Psoas muscle (tissue), 8 donors: ENCODE measurements around the gene FGGY. TPM values are rescaled to one million over a fixed set of nuclear protein-coding genes. Genes with fewer than 3 reads are reported as not detected.

Experiments used
- ATAC-seq, 4 donors: fragments of 200-7000 bp; cut with Tn5 transposase; one replicate each; pipeline ENCODE4 v1.9.1; 2020; ENCODE audit warnings: moderate library complexity in 3 of 4, mild to moderate bottlenecking in 2 of 4
- DNase-seq, 2 donors: peaks; one replicate each; pipeline ENCODE4 v3.0.0-alpha.2; 2020
- H3K27ac ChIP-seq: fragments of 200-600 bp; one replicate; pipeline ENCODE4 v1.8.0; 2022
- H3K27me3 ChIP-seq, 3 donors: fragments of 200-600 bp in 1 of 3; one replicate each; pipeline versions ENCODE4 v1.6.1 to v1.8.0; 2013 to 2022; ENCODE audit warnings: low read length in 2 of 3, mild to moderate bottlenecking in 2 of 3, moderate library complexity in 1 of 3; ENCODE audit not compliant: insufficient read depth in 3 of 3
- H3K36me3 ChIP-seq, 2 donors: fragments of 200-600 bp in 1 of 2; one replicate each; pipeline versions ENCODE4 v1.6.1 to v1.8.0; 2013 to 2022; ENCODE audit warnings: low read depth in 1 of 2, mild to moderate bottlenecking in 1 of 2, moderate library complexity in 1 of 2; ENCODE audit not compliant: insufficient read depth in 1 of 2
- H3K4me1 ChIP-seq: fragments of 200-600 bp; one replicate; pipeline ENCODE4 v1.8.0; 2022
- H3K4me3 ChIP-seq: fragments of 200-600 bp; one replicate; pipeline ENCODE4 v1.8.0; 2022; ENCODE audit warnings: mild to moderate bottlenecking
- H3K9me3 ChIP-seq: fragments of 200-600 bp; one replicate; pipeline ENCODE4 v1.8.0; 2022
- CTCF ChIP-seq: fragments of 200-600 bp; IDR thresholded peaks from one replicate; pipeline ENCODE4 v1.8.0; 2022; ENCODE audit warnings: antibody characterized with exemption
- WGBS, 3 donors: extraction: QIAGEN DNeasy Blood & Tissue Kit; methylation state at CpG; one replicate each; pipeline versions ENCODE4 v1.1.6 to v1.1.7; 2013; 5-methylcytosine and 5-hydroxymethylcytosine counted together
- intact Hi-C, 2 donors: fragments of 100-400 bp; cut with DNase I; formaldehyde crosslinking; loops; one replicate each; pipeline versions ENCODE4 v1.11.0 to v1.14.2; 2022
- polyA plus RNA-seq, 3 donors: library from polyadenylated mRNA; stranded (reverse); fragments of 200-250 nt; gene quantifications; one replicate each; pipeline ENCODE4 v1.2.3, GENCODE V29; 2013
- total RNA-seq, 4 donors: library from RNA; stranded (reverse); fragmentation: NEBNext Ultra II Directional in 2 of 4; extraction: Animal tissue kit (Norgen Biotek cat#: 25700) in 2 of 4; gene quantifications; one replicate each; pipeline versions ENCODE4 v1.2.1 to v1.2.4, GENCODE V29; 2021 to 2023
- donor health status: healthy with polysubstance abuse.
- donor health status: DM: no; HTN: no; CAD: no; lungs with moderate emphysema.
- donor health status: Bipolar disorder and iron deficiency.
- donor health status: healthy.
- donor health status: DM: yes; HTN: yes; CAD: no.
- donor health status: DM: no; HTN: no; CAD: no.
- donor health status: DM: no; HTN: no; CAD: no.
- donor health status: DM: yes; HTN: yes; CAD: no.

The FGGY gene
- total and polyA plus RNA-seq, 7 donors = 11.9 to 72.2 (median 46.5) TPM

GRCh38 chr1:59664166-59664565, 367.3 kb downstream of the FGGY start:
- Histone ChIP-seq H3K4me1 (peaks cover 2% of the 10 kb centered on the region), H3K9me3 (no peaks in the 10 kb centered on the region), H3K4me3 (no peak overlapping the region), H3K36me3 (peaks cover 0 to 5% of the 10 kb centered on the region in 2 donors), H3K27me3 (no peaks in the 10 kb centered on the region), H3K27ac (no peak overlapping the region)
- 71 to 83% (median 80%) methylated on average over 6 of the region's 6 CpGs for WGBS, 3 donors
- intact Hi-C loops = no loop called here
- DNase-seq (no peak), ATAC-seq (no peak)
- no peak for TF ChIP-seq CTCF

- intact Hi-C loops = loop anchor here in 1 of 2 donors (5.0 kb wide), 1 partner anchor 34 kb away; no protein-coding TSS in a partner anchor
- Histone ChIP-seq H3K4me1 (peaks cover 7% of the 10 kb centered on the region), H3K4me3 (no peak overlapping the region), H3K27me3 (no peaks in the 10 kb centered on the region), H3K9me3 (no peaks in the 10 kb centered on the region), H3K36me3 (peaks cover 0 to 5% of the 10 kb centered on the region in 2 donors), H3K27ac (no peak overlapping the region)
- ATAC-seq (no peak), DNase-seq (no peak)
- TF ChIP-seq CTCF = no peak
- 94 to 100% (median 96%) methylated on average over 1 of the region's 1 CpG for WGBS, 3 donors
These were observed 369.2 kb downstream of the FGGY start for GRCh38 chr1:59666106-59666505.

- no peak overlapping the region for H3K4me3 ChIP-seq
- WGBS, 3 donors = 96 to 100% (median 100%) methylated on average over 3 of the region's 3 CpGs
- peaks cover 0 to 5% of the 10 kb centered on the region in 2 donors for H3K36me3 ChIP-seq
- H3K9me3 ChIP-seq = no peaks in the 10 kb centered on the region
- DNase-seq (no peak), ATAC-seq (no peak)
- no peak for TF ChIP-seq CTCF
- H3K27ac ChIP-seq = no peak overlapping the region
- intact Hi-C loops = loop anchor here in 1 of 2 donors (5.0 kb wide), 1 partner anchor 35 kb away; no protein-coding TSS in a partner anchor
- no peaks in the 10 kb centered on the region for H3K27me3 ChIP-seq
- H3K4me1 ChIP-seq = peaks cover 10% of the 10 kb centered on the region
These were observed 370.1 kb downstream of the FGGY start for GRCh38 chr1:59667020-59667419.

- intact Hi-C loops = loop anchor here in 1 of 2 donors (5.0 kb wide), 1 partner anchor 38 kb away; no protein-coding TSS in a partner anchor
- H3K27ac ChIP-seq = peak overlapping the region; percentile 2
These were observed 372.9 kb downstream of the FGGY start for GRCh38 chr1:59669752-59670312.

More at GRCh38 chr1:59669752-59670312, 372.9 kb downstream of the FGGY start:
- 41 to 50% (median 49%) methylated on average over 9 of the region's 9 CpGs for WGBS, 3 donors
- peak; percentile 65 to 74 for DNase-seq
- Histone ChIP-seq H3K36me3 (peaks cover 0 to 5% of the 10 kb centered on the region in 2 donors), H3K4me1 (peaks cover 30% of the 10 kb centered on the region), H3K9me3 (no peaks in the 10 kb centered on the region), H3K27me3 (no peaks in the 10 kb centered on the region), H3K4me3 (no peak overlapping the region)
- no peak for TF ChIP-seq CTCF
- ATAC-seq = peak; percentile 47 to 75 (median 64)
